GM08714 (cell line): Measurements from ENCODE around the gene STX12.
A peak's percentile ranks its signal among the peaks of the same experiment; 100 is the strongest.
"Not testable (repeated sequence)": the region's sequence is repeated elsewhere in the genome, so short reads cannot be mapped to it uniquely, and the experiment has no call there.

Experiments
- H3K4me3 ChIP-seq: fragments of 200-500 bp; sonication (Bioruptor generic); 2 replicates; pipeline ENCODE4 v1.5.1; 2014; ENCODE audit warnings: mild to moderate bottlenecking, low read length, inconsistent platforms
- ZNF274 ChIP-seq: IDR thresholded peaks from 2 replicates; pipeline ENCODE4 v1.6.1; 2012; ENCODE audit warnings: mild to moderate bottlenecking, low read depth, low read length

The STX12 gene

GRCh38 chr1:27862004-27862403 lies 89.0 kb downstream of the STX12 start:
- no peak overlapping the region for H3K4me3 ChIP-seq
- TF ChIP-seq ZNF274, result no peak

GRCh38 chr1:27862671-27863537 lies 89.9 kb downstream of the STX12 start:
- no peak for TF ChIP-seq ZNF274
- H3K4me3 ChIP-seq, result no peak overlapping the region

- TF ChIP-seq ZNF274, result no peak
- H3K4me3 ChIP-seq, result no peak overlapping the region
Observed at GRCh38 chr1:27863538-27863915, 90.5 kb downstream of the STX12 start.

GRCh38 chr1:27864264-27864895 lies 91.4 kb downstream of the STX12 start:
- no peak for TF ChIP-seq ZNF274
- H3K4me3 ChIP-seq, result no peak overlapping the region

- H3K4me3 ChIP-seq, result no peak overlapping the region
- no peak for TF ChIP-seq ZNF274
Observed at GRCh38 chr1:27865821-27866220, 92.8 kb downstream of the STX12 start.

- no peak for TF ChIP-seq ZNF274
- H3K4me3 ChIP-seq, result no peak overlapping the region; the same call in 1 of the 2 replicates
Observed at GRCh38 chr1:27868556-27868931, 95.5 kb downstream of the STX12 start.

- TF ChIP-seq ZNF274, result no peak
- H3K4me3 ChIP-seq, result peak overlapping the region; percentile 6; the same call in 1 of the 2 replicates
Observed at GRCh38 chr1:27868932-27869718, 96.1 kb downstream of the STX12 start.

GRCh38 chr1:27869719-27870085 lies 96.7 kb downstream of the STX12 start:
- TF ChIP-seq ZNF274, result no peak
- H3K4me3 ChIP-seq, result no peak overlapping the region

GRCh38 chr1:27871076-27871475 lies 98.1 kb downstream of the STX12 start:
- not testable (repeated sequence) for H3K4me3 ChIP-seq

- peak within 1 kb of the TSS; percentile 82 for H3K4me3 ChIP-seq
- TF ChIP-seq ZNF274, result no peak
Observed at GRCh38 chr1:27872059-27872801, 99.2 kb downstream of the STX12 start, which contains the start of gene THEMIS2. Gene THEMIS2, plus strand, starts transcription at chr1:27872544. Its CDS starts 28 bp downstream, at chr1:27872572.

- peak overlapping the region; percentile 82 for H3K4me3 ChIP-seq
- TF ChIP-seq ZNF274, result no peak
Observed at GRCh38 chr1:27872802-27873551, 100.0 kb downstream of the STX12 start.

GRCh38 chr1:27873671-27874384 lies 100.8 kb downstream of the STX12 start:
- no peak for TF ChIP-seq ZNF274

More at GRCh38 chr1:27873671-27874384, 100.8 kb downstream of the STX12 start:
- H3K4me3 ChIP-seq, result peak overlapping the region; percentile 82; the same call in 1 of the 2 replicates
